IPS DF 6.9 (cell line): ENCODE data around the gene CD300LG.

Experiments
- DNase-seq: peaks from one replicate; pipeline ENCODE4 v3.0.0-alpha.2; 2013; ENCODE audit warnings: low read depth, low spot score
- H3K27ac ChIP-seq: one replicate; pipeline ENCODE4 v1.5.1; 2013; ENCODE audit warnings: low read length, control low read depth
- H3K27me3 ChIP-seq: 2 replicates; pipeline ENCODE4 v1.6.1; 2013; ENCODE audit warnings: mild to moderate bottlenecking, low read length; ENCODE audit not compliant: control insufficient read depth, insufficient read depth
- H3K36me3 ChIP-seq: 2 replicates; pipeline ENCODE4 v1.6.1; 2013; ENCODE audit warnings: low read length; ENCODE audit not compliant: control insufficient read depth, insufficient read depth
- H3K4me1 ChIP-seq: 2 replicates; pipeline ENCODE4 v1.6.1; 2013; ENCODE audit warnings: low read length; ENCODE audit not compliant: control insufficient read depth, insufficient read depth
- H3K4me3 ChIP-seq: 2 replicates; pipeline ENCODE4 v1.5.1; 2013; ENCODE audit warnings: mild to moderate bottlenecking, low read length
- H3K9me3 ChIP-seq: 2 replicates; pipeline ENCODE4 v1.6.1; 2013; ENCODE audit warnings: low read length, inconsistent platforms; ENCODE audit not compliant: control insufficient read depth, insufficient read depth
- WGBS: extraction: QIAGEN DNeasy Blood & Tissue Kit; methylation state at CpG from one replicate; pipeline ENCODE4 v1.1.7; 2013; ENCODE audit warnings: mixed read lengths, missing lambda C conversion rate; ENCODE audit not compliant: insufficient read length, insufficient coverage; 5-methylcytosine and 5-hydroxymethylcytosine counted together

The CD300LG gene

GRCh38 chr17:43849116-43849515 is 2.1 kb downstream of the CD300LG start:
- no peaks in the 10 kb centered on the region for H3K36me3 ChIP-seq
- H3K4me1 ChIP-seq: peaks cover 4% of the 10 kb centered on the region; the same call in 1 of the 2 replicates
- H3K9me3 ChIP-seq: no peaks in the 10 kb centered on the region
- H3K4me3 ChIP-seq: no peak overlapping the region
- H3K27me3 ChIP-seq: no peaks in the 10 kb centered on the region
- H3K27ac ChIP-seq: no peak overlapping the region
- no CpG with 5 or more reads among the region's 8 CpGs for WGBS
- DNase-seq: no peak

GRCh38 chr17:43852571-43852970 is 5.6 kb downstream of the CD300LG start:
- no peaks in the 10 kb centered on the region for H3K4me1 ChIP-seq
- WGBS: no CpG with 5 or more reads among the region's 8 CpGs
- H3K27ac ChIP-seq: no peak overlapping the region
- no peak overlapping the region for H3K4me3 ChIP-seq
- no peaks in the 10 kb centered on the region for H3K27me3 ChIP-seq
- H3K36me3 ChIP-seq: no peaks in the 10 kb centered on the region
- DNase-seq: no peak
- no peaks in the 10 kb centered on the region for H3K9me3 ChIP-seq

- Histone ChIP-seq H3K27me3 (no peaks in the 10 kb centered on the region), H3K27ac (no peak overlapping the region), H3K4me3 (no peak overlapping the region), H3K9me3 (no peaks in the 10 kb centered on the region), H3K4me1 (no peaks in the 10 kb centered on the region), H3K36me3 (no peaks in the 10 kb centered on the region)
- no peak for DNase-seq
- no CpG with 5 or more reads among the region's 7 CpGs for WGBS
Observed at GRCh38 chr17:43853546-43853945, 6.6 kb downstream of the CD300LG start.

- no peaks in the 10 kb centered on the region for H3K4me1 ChIP-seq
- no peaks in the 10 kb centered on the region for H3K9me3 ChIP-seq
- DNase-seq: no peak
- no peaks in the 10 kb centered on the region for H3K36me3 ChIP-seq
- no peak overlapping the region for H3K4me3 ChIP-seq
- no peaks in the 10 kb centered on the region for H3K27me3 ChIP-seq
- H3K27ac ChIP-seq: no peak overlapping the region
- WGBS: no CpG with 5 or more reads among the region's 8 CpGs
Observed at GRCh38 chr17:43854498-43854897, 7.5 kb downstream of the CD300LG start.

- no peaks in the 10 kb centered on the region for H3K9me3 ChIP-seq
- no peak overlapping the region for H3K27ac ChIP-seq
- no peaks in the 10 kb centered on the region for H3K27me3 ChIP-seq
- DNase-seq: no peak
- H3K4me1 ChIP-seq: no peaks in the 10 kb centered on the region
- H3K4me3 ChIP-seq: no peak overlapping the region
- H3K36me3 ChIP-seq: no peaks in the 10 kb centered on the region
- WGBS: no CpG with 5 or more reads among the region's 9 CpGs
Observed at GRCh38 chr17:43855061-43855460, 8.1 kb downstream of the CD300LG start.

GRCh38 chr17:43856141-43856540 is 9.2 kb downstream of the CD300LG start:
- no CpG with 5 or more reads among the region's 3 CpGs for WGBS
- Histone ChIP-seq H3K4me3 (no peak overlapping the region), H3K36me3 (no peaks in the 10 kb centered on the region), H3K4me1 (no peaks in the 10 kb centered on the region), H3K27me3 (no peaks in the 10 kb centered on the region), H3K27ac (no peak overlapping the region), H3K9me3 (no peaks in the 10 kb centered on the region)
- DNase-seq: no peak

GRCh38 chr17:43857141-43857540 is 10.2 kb downstream of the CD300LG start:
- H3K27ac ChIP-seq: no peak overlapping the region
- H3K9me3 ChIP-seq: no peaks in the 10 kb centered on the region
- H3K36me3 ChIP-seq: no peaks in the 10 kb centered on the region
- H3K4me3 ChIP-seq: no peak overlapping the region
- DNase-seq: no peak
- no peaks in the 10 kb centered on the region for H3K27me3 ChIP-seq
- no peaks in the 10 kb centered on the region for H3K4me1 ChIP-seq
- WGBS: no CpG with 5 or more reads among the region's 5 CpGs

DNA sequence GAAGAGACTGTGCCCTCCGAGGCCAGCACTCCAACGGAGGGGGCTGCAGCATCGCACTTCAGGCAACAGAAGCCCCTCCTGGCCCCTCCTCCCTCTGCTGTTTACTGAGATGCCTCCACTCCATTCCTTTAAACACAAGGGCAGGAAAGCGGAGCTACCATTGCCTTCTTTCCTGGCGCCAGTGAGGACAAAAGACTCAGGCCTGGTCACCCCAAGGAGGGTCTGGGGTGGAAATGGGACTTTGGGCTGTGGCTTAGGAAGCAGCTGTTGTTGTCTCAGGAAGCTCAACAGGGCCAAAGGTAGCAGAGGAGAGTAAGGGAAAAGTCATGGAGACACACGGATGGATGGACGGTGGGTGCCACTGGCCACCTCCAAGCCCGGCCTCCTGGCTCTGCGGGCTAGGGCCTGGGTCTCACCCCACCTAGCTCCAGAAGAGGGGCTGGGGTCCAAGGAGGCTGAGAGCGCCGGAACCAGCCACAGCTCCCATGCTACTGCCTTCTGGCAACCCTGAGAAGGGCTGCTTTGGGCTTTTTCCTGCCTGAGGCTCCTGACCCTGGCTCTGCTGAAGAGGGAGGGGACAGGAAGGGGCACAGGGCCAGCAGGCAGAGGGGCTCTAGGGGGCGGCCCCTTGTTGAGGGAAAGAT is 11.1 kb downstream of the CD300LG start:
- no peaks in the 10 kb centered on the region for H3K27me3 ChIP-seq
- H3K4me1 ChIP-seq: no peaks in the 10 kb centered on the region
- H3K9me3 ChIP-seq: no peaks in the 10 kb centered on the region
- DNase-seq: no peak
- H3K27ac ChIP-seq: no peak overlapping the region
- no peak overlapping the region for H3K4me3 ChIP-seq
- no peaks in the 10 kb centered on the region for H3K36me3 ChIP-seq
- no CpG with 5 or more reads among the region's 12 CpGs for whole genome bisulfite sequencing

GRCh38 chr17:43860077-43860725 is 13.2 kb downstream of the CD300LG start:
- no peaks in the 10 kb centered on the region for H3K36me3 ChIP-seq
- no CpG with 5 or more reads among the region's 12 CpGs for WGBS
- no peaks in the 10 kb centered on the region for H3K9me3 ChIP-seq
- no peaks in the 10 kb centered on the region for H3K27me3 ChIP-seq
- H3K27ac ChIP-seq: no peak overlapping the region
- no peak overlapping the region for H3K4me3 ChIP-seq
- DNase-seq: no peak
- no peaks in the 10 kb centered on the region for H3K4me1 ChIP-seq

- WGBS: no CpG with 5 or more reads among the region's 9 CpGs
- H3K4me3 ChIP-seq: no peak overlapping the region
- no peaks in the 10 kb centered on the region for H3K36me3 ChIP-seq
Observed at GRCh38 chr17:43860927-43861622, 14.1 kb downstream of the CD300LG start.

More at GRCh38 chr17:43860927-43861622, 14.1 kb downstream of the CD300LG start:
- H3K9me3 ChIP-seq: no peaks in the 10 kb centered on the region
- no peaks in the 10 kb centered on the region for H3K4me1 ChIP-seq
- H3K27me3 ChIP-seq: no peaks in the 10 kb centered on the region
- no peak overlapping the region for H3K27ac ChIP-seq
- DNase-seq: no peak
